SKM-1 (cell line): ENCODE data around the gene ZNF778.

ENCODE experiments used
- DNase-seq: peaks from one replicate; lab custom pipeline; 2025; ENCODE audit not compliant: unreplicated experiment; lab: John Stamatoyannopoulos, UW

ZNF778 gene

DNA sequence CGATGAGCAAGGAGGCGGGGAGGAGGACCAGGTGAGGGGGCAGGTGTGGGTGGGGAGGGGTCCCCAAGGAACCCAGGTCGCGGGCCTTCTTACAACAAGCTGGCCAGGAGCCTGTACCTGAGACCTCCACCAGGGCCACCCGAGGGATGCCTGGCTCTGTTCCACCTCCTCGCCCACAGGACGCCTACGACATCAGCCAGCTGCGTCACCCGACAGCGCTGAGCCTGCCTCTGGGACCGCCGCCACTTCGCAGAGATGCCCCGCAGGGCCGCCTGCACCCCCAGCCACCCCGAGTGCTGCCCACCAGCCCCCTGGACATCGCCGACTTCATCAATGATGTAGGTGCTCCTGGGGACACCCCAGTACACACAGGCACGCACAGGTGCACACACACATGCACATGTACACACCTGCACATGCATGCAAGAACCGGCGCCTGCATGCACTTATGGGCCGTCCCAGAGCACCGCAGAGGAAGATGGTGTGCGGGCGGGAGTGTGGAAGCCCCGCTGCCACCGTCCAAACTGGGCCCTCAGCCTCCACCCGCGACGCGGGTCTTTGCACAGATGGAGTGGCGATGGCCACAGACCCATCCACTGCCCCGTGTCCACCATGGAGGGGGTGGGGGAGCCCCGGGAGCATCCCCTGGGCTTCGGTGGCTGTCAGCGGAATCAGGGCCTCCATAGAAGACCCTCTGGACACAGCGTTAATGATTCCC lies 23.8 kb upstream of the ZNF778 start:
- DNase-seq: no peak

DNA sequence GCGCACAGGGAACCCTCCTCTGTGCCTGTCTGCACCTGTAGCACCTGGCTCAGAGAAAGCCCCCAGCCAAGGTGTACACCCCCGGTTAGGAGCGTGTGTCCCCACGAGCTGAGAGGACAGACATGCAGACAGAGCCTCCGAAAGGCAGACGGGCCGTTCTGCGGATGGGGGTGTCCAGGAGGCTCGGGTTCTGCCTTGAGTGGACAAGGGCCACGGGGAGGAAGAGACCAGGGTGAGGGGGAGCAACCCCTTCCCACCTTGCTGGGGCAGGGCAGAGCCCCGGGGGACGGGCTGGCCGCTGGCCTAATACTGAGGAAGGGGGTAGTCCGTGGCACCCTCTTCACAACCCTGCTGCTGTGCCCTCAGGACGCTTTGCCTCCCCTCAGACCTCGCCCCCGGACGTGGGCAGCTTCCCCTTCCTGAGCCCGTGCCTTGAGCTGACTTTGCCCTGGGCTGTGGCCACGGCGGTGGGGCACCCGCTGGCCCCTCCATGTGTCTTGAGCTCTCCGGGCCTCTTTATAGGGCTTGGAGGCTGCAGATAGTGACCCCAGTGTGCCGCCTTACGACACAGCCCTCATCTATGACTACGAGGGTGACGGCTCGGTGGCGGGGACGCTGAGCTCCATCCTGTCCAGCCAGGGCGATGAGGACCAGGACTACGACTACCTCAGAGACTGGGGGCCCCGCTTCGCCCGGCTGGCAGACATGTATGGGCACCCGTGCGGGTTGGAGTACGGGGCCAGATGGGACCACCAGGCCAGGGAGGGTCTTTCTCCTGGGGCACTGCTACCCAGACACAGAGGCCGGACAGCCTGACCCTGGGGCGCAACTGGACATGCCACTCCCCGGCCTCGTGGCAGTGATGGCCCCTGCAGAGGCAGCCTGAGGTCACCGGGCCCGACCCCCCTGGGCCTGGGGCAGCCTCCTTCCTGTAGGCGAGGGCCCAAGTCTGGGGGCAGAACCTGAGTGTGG lies 22.9 kb upstream of the ZNF778 start:
- no peak for DNase-seq

DNA sequence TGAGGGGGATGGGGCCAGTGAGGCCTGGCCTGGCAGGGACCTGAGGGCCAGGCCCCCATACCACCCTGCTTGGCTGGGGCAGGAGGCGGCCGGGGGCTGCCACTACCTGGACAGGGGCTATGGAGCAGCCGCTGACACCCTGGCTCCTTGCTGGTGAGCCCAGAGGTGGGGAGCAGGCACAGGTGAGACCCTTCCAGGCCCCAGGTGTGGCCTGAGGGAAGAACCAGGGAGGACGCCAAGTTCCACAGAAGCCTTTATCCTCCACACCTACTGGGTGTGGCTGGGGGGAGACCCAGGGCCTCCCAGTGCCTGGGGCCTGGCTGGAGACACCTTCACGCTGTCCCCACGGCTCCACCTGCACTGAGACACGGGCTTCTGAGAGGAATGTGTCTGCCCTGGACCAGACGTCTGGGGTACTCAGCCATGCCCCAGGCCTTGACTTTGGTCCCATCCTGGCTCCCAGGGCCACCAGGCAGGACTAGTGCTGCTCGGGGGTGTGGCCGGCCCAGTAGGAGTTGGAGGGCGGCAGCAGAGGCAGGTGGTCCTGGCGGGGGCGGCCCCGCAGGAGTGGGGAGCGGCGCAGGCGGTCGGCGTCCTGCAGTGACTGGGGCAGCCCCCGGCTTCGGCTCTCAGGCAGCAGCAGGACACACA lies 21.9 kb upstream of the ZNF778 start:
- DNase-seq: no peak

DNA sequence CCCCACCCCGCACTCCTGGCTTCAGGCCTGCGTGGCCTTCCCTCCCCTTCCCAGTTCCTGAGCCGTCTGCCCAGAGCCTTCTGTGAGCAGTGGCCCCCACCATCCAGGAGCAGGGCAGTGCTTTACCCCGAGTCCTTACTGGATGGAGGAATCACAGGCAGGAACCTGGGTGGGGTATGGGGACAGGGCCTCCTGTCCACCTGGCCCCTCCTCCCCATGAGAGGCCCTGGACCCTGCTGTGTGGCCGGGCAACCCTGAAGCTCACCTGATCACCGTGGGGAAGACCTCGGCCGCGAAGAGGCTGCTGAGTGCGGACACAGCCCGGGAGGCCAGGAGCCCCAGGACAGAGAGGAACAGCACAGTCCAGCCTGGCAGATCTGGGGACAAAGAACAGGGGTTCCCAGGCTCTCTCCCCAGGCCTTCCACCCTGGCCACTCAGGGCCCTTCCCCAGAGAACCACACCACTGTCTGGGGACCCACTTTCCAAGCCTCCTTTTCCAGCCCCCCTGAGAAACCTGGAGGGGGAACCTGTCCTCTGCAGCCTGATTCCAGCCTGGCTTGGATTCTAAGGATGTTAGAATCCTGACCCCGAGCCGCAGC lies 20.4 kb upstream of the ZNF778 start:
- DNase-seq: no peak

DNA sequence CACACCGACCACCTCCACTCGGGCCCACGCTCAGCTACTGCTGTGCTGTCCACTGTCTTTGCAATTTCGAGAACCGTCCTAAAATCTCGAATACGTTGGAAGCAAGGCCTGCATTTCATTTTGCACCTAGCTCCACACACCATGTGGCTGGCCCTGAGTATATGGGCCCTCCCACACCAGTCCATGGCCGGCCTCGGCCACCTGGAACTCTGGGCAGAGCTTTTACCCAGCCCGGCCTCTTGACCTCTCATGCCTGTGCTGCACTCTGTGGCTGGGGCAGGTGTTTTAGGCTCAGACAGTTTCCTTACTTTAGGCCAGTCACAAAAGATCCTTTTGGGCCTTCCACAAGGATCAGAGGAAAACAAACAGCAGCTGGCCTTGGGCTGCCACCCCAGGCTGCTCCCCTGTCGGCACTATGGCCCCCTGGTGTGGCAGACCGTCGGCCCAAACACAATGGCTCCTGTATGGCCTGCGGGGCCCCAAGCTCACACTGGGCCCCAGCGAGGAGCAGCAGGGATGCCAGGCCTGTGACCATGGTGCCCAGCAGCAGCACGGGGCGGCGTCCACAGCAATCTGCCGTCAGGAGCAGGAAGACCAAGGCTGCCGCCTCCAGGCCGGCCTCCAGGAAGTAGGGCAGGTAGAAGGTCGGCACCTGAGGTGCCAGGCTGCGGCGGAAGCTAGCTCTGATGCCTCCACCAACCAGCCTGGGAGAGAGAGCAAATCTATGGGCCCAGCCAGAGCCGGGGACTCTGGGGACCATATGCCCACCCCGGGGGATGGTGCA lies 19.7 kb upstream of the ZNF778 start:
- no peak for DNase-seq

DNA sequence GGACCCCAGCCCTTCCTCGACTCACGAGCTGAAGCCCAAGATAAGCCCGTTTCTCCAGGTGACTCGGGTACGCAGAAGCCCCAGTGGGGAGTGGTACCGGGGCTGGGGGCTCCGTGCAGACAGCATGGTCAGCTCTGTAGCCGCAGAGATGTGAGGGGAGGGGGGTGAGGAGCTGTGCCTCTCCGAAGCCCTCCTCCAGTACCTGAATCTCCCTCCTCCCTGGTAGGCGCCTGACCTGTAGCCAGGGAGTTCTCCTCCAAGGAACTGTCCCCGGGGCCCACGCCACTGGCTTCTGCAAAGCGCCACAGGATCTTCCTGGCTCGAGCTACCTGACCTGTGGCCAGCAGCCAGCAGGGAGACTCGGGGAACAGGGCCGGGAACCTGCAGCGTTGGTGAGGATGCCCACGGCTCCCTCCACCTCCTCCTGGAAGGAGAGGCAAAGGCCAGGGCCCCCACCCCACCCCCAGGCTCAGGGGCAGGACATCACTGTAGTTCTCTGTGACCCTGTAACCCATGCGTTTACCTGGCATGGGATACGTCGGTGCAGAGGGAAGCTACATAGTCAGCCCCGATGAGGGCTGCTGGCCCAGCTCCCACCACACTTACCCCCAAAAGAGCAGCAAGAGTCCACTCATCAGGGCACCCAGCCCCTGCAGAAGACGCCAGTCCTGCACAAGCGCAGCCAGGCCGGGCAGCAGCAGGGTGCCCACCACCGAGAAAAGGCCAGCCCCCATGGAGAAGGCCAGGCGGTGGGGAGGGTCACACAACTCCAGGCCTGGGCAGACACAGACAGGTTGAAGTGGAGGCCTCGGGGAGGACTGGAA lies 18.9 kb upstream of the ZNF778 start:
- DNase-seq: no peak

DNA sequence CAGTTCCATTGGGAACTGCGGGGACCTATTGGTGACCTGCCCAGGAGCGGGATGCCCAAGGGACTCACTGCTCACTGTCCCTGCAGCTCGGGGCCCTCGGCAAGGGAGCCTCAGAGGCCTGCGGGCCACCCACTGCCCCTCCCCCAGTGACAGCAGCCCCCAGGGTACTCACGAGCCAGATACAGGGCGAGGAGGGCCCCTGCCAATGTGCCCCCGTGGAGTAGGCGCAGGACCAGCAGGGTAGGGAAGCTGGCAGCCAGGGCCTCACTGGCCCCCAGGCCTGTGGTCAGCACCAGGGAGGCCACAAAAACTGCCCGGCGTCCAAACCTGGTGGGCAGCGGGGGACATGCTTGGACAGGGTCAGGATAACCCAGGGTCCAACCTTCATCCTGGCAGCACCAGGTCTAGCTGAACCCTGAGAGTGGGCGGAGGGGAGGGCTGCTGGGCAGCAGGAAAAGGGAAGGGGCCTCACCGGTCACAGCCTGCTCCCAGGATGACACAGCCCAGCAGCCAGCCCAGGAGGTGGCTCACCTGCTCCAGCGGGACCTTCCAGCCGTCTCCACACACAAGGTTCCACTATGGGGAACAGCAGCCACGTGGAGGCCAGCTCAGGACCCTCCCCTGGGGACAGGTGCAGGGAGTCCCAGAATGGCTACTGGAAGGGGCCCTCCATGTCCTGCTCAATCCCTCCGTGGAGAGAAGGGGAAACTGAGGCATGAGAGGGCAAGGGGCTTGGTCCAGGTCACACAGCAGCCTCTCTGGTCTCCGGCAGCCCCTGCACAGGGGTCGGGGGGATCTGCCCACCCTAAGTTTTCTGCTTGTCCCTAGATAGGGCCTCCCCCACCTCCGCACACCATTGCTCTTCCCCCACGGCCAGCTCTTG lies 18.0 kb upstream of the ZNF778 start:
- DNase-seq: no peak

DNA sequence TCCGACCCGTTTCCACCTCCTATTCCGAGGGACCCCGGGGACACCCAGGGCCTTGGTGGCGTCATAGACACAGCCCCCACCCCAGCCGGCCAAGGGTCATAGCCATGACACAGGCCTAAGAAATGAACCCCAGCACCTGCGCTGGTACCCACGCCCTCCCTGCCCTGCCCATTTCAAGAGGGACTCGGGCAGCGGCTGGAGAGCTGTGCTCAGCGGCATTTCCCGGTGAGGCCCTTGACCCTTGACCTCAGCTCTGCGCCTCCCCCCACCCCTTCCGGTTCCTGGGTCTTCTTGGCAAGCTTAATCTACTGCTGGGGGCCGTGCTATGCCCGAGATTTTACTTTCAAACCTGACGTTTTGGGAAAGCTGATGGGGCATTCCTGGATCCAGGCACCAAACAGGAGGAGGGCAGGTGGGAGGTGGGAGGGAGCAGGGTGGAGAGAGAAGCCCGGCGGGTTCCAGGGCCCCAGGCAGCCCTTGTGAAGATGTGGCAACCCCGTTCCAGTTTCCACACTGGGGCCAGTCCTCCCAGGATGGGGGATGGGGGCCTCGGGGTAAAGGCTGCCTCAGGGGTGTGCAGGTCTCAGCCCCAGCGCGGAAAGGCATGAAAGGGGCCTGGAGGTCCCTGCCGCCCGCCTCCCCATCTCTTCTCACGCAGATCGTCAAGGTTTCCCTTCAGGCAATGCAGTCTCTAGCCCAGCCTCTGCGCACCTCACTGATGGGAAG lies 17.2 kb upstream of the ZNF778 start, which contains the start of gene SLC22A31:
SLC22A31 (minus strand) TSS at position 414 of the 726 bp plus-strand sequence; CDS start at position 378, 36 bp downstream.
- DNase-seq: no peak

DNA sequence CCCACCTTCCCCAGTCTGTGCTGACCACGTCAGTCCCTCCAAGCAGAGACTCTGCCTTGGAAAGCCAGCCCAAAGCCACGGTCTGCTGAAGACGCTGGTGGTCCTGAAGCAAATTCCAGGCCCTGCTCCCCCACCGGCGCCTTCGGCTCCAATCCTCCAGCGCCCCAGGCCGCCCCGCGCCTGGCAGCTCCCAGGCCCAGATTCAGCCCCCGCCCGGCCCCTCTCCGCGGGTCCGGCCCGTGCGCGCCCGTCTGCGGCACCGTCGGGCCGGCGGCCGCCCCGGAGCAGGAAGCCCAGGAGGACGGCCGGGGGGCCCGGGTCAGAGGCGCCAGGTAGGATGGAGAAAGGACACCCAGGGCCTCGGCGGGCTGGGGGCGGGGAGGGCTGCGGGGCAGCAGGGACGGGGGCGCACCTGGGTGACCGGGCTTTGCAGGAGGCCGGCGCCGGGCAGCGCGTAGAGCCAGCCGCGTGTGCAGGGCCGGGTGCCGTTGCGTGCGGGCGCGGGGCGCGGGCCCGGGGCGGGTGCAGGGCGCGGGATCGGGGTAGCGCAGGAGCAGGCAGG lies 16.6 kb upstream of the ZNF778 start:
- no peak for DNase-seq

DNA sequence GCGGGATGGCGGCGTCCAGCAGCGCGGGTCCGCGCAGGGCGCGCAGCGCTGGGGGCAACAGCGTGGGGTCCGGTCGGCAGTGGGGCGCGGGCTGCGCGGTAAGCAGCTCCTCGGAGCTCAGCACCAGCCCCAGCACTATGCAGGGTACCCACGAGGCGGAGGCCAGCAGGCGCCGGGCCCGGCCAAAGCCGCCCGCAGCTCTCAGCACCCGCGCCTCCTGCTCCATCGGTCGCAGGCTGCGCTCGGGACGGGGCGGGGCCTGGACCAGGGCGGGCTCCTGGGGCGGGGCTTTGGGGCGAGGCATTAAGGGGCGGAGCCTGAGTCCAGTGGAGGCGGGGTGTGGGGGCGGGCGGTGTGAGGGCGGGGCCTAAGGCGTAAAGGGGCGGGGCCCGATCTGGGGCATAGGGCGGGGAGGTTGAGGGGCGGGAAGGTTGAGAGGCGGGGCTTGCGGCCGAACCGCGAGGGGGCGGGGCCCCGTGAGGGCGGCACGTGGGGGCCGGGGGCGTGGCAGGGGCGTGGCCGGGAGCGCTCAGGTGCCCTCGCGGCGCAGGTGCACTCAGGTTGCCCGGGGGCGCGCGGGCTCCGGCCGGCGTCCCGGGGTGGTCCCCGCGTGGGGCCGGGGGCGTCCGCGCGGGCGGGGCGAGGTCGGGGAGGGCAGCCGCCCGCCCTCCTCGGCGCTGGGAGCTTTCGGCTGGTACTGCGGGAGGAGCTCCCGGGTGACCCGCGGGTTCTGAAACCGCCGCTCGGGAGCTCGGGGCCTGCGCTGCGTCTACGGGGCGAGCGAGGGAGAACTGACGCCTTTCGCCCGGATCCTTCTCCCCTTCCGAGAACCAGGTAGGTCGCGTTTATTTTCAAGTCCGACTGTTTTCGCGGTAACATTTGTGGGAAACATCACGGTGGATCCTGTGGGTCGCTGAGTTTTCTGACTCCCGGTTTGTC lies 15.8 kb upstream of the ZNF778 start:
- DNase-seq: peak; percentile 28

DNA sequence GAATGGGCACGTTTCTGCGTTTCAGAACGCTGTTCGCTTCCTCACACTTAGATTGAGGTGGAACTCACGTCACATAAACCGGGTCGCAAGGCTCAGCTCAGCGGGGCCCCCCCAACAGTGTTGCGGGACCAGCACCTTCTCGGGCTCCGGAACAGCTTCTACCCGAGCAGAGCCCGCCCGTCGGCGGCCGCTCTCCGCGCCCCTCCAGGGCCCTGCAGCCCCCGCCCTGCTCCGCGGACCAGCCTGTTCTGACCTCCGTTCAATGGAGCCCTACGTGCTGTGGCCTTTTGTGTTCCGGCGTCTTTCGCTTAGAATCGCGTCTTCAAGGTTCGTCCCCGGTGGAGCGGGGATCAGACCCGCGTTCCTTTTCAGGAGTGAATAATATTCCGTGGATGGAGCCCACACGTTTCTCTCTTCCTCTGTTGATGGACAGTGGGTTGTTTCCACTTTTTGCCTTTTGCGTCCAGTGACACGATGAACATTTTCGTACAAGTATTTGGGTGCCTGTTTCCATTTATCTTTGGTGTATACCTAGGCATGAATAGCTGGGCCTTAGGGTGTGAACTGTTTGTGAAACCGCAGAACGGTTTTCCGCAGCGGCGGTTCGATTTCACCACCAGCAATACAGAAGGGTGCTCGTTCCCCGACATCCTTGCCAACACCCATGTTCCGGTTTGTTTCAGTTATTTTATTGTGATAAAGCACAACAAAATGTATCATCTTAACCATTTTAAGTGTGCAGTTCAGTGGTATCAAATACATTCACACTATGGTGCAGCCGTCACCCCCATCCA lies 14.9 kb upstream of the ZNF778 start:
- no peak for DNase-seq

DNA sequence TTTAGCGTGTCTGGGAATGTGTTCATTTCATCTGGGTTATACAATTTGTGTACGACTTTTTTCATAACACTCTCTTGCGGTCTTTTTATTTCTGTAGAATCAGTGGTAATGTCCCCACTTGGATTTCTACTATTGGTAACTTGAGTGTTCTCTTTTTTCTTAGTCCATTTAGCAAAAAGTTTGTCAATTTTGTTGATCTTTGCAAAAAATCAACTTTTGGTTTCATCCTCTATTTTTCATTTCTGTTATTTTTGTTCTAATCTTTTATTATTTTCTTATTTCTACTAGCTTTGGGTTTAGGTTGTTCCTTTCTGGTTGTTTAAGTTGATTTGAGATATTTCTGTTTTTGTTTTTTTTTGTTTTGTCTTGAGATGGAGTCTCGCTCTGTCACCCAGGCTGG lies 9.5 kb upstream of the ZNF778 start:
- DNase-seq: no peak

DNA sequence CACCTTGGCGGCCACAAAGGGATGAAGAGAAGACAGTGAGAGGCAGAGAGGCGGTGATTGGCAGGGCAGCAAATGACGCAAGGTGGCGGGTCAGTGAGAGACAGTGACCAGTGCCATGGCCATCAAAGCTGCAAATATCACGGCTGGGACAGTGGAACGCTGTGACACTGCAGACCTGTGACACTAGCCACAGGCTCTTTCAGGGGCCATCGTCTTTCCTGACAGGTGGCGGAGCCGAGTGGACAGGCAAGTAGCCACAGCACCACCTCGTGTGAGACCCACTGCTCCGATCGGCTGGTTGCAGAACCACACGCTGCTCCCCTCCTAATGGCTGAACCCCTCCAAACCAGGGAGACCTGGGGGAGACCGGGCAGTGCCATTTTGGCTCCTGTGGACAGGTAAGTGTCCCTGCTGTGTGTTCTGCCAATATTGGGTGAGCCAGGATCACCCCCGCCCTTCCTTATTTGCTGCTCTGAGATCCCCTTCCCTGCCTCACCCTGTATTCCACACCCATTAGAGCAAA lies 7.9 kb upstream of the ZNF778 start:
- DNase-seq: no peak

DNA sequence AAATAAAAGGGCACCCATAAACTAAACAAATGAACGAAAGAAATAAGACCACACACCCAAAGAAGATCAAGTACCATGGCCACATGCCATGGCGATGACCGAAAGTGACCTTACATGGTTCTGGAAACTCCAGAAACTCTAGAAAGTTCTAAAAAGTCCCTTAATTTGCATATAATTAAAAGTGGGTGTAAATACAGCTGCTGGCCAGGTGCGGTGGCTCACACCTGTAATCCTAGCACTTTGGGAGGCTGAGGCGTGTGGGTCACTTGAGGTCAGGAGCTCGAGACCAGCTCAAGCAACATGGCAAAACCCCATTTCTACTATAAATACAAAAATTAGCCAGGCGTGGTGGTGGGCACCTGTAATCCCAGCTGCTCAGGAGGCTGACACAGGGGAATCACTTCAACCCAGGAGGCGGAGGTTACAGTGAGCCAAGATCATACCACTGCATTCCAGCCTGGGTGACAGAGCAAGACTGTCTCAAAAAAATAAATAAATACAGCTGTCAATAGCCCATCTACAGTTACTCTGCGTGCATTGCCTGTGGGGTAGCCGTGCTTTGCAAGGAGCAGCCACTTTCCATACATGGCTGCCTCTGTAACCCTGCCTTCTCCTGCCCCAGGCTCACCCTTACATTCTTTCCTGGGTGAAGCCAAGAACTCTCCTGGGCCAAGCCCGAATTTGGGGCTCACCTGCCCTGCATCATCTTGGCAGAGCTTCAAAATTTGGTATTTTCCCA lies 7.2 kb upstream of the ZNF778 start:
- no peak for DNase-seq
